SW 1271 (cell line): ENCODE data around the gene CNEP1R1.
A peak's percentile ranks its signal among the peaks of the same experiment; 100 is the strongest.
"Not testable (repeated sequence)": the region's sequence is repeated elsewhere in the genome, so short reads cannot be mapped to it uniquely, and the experiment has no call there.

Source experiments
- DNase-seq, 2 experiments: peaks; one replicate each; lab custom pipeline; 2025; lab: John Stamatoyannopoulos, UW

The CNEP1R1 gene

GRCh38 chr16:50024684-50025536 lies at the start of gene CNEP1R1:
TSS of gene CNEP1R1 (plus strand) at chr16:50025225. CDS start at chr16:50025316, 91 bp downstream.
- DNase-seq, result peak; percentile 59 to 90

DNA sequence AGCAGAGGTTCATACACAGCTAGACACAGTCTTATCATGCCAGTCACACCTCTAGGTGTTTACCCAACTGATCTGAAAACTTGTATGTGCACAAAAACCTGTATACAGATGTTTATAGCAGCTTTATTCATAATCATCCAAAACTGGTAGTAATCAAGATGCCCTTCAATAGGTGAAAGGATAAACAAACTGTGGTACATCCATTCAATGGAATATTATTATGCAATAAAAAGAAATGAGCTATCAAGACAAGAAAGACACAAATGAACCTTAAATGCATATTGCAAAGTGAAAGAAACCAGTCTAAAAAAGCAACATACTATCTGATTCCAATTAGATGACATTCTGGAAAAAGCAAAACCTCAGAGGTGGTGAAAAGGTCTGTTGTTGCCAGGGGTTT lies 47.6 kb upstream of the CNEP1R1 start:
- DNase-seq, result no peak

- no peak for DNase-seq
Measured at GRCh38 chr16:49978569-49979326, 46.3 kb upstream of the CNEP1R1 start.

GRCh38 chr16:49980166-49980565 lies 44.9 kb upstream of the CNEP1R1 start:
- no peak for DNase-seq

- DNase-seq, result no peak
Measured at GRCh38 chr16:49986351-49987124, 38.5 kb upstream of the CNEP1R1 start.

- DNase-seq, result no peak
Measured at GRCh38 chr16:49987381-49987780, 37.6 kb upstream of the CNEP1R1 start.

- no peak for DNase-seq
Measured at GRCh38 chr16:49992825-49993224, 32.2 kb upstream of the CNEP1R1 start.

DNA sequence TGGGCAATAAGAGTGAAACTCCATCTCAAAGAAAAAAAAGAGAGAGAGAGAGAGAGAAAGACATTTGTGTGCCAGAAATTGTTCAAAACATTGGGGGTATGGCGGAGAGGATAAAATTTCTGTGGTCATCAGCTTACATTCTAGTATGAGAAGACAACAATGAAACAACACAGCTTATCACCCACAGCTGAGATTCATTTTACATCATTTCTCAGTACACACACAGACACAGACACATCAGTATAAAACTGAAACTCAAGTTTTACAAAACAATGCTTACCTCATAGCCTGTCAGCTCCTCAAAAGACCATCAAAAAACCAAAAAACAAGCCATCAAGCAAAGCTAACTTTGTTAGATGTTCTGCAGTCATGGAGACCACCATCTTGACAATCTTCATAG lies 31.4 kb upstream of the CNEP1R1 start:
- no peak for DNase-seq

GRCh38 chr16:49994006-49994405 lies 31.0 kb upstream of the CNEP1R1 start:
- DNase-seq, result no peak

DNA sequence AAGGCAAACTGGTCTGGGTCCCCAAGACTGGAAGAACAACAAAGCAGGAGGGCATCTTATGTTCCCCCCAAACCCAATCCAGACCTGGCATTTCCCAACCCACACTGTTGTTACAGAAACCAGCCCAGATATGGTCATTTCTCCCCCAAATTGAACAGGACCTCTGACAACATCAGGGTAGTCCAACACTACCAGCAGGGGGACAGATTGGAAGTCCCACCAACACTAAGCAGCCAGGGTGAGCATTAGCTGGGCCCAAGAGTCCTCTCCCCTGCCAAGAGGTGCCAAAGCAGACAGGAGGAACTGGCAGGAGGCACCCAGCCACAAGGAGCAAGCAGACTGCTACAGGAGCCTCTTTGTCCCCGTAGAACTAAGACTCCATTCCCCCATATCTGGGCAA lies 29.3 kb upstream of the CNEP1R1 start:
- DNase-seq, result no peak

DNA sequence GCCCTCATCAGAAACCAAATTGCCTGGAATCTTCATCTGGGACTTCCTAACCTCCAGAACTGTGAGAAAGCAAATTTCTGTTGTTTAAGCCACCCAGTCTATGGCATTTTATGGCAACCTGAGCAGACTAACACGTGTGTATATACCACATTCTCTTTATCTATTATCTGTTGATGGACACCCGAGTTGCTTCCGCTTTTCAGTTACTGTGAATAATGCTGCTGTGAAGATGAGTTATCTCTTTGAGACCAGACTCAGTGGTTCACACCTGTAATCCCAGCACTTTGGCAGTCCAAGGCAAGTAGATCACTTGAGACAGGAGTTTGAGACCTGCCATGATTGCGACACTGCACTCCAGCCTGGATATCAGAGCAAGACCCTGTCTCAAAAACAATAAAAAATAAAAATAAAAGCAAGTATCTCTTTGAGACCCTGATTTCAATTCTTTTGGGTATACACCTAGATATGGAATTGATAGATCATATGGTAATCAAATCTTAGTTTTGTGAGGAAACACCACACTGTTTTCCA lies 27.2 kb upstream of the CNEP1R1 start:
- DNase-seq, result no peak

DNA sequence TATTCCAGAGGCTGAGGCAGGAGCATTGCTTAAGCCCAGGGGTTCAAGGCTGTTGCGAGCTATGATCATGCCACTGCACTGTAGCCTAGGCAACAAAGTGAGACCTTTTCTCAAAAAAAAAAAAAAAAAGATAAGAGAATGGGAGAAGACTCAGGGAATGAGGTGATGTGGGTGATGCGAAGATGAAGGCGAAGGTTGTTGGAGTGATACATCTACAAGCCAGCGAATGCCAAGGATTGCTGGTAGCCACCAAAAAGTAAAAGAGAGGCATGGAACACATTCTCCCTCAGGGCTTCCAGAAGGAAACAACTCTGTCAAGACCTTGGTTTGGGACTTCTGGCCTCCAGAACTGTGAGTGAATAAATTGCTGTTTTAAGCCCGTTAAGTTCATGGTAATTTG lies 26.0 kb upstream of the CNEP1R1 start:
- DNase-seq, result no peak

GRCh38 chr16:50001144-50001543 lies 23.9 kb upstream of the CNEP1R1 start:
- no peak for DNase-seq

DNA sequence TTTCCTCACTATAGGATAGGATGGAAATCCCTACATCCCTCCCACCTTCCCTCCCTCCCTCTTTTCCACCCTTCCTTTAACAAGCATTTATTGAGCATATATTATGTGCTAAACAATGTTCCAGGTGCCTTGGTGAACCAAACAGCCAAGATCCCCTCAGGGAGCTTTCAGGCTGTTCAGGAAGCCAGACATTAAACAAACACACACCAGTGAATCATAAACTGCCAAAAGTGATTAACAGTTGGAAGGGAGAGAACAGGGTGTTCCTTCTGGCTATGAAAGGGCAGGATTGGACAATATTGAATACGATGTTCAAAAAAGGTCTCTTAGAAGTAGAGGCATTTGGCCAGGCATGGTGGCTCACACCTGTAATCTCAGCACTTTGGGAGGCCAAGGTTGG lies 22.8 kb upstream of the CNEP1R1 start:
- no peak for DNase-seq

DNA sequence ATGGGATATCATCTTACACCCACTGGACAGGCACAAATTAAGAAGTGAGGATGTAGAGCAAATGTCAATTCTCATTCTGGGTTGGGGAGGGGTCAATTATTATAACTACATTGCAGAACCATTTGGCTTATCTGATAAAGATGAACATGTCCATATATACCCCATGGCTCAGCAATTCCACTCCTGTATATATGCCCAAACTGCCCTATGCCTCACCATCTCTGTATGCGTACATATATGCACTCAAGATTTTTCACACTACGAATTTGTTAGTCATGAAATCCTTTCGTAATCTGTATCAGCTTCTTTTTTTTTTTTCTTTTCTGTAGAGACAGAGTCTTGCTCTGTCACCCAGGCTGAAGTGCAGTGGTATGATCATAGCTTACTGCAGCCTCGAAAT lies 20.8 kb upstream of the CNEP1R1 start:
- DNase-seq, result no peak

GRCh38 chr16:50006964-50007363 lies 18.1 kb upstream of the CNEP1R1 start:
- DNase-seq, result no peak

DNA sequence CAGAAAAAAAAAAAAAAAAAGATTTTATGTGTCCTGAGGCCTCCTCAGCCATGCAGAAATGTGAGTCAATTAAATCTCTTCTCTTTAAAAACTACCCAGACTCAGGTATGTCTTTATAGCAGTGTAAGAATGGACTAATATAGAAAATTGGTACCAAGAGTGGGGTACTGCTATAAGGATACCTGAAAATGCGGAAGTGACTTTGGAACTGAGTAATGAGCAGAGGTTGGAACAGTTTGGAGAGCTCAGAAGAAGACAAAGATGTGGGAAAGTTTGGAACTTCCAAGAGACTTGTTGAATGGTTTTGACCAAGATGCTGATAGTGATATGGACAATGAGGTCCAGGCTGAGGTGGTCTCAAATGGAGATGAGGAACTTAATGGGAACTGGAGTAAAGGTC lies 17.3 kb upstream of the CNEP1R1 start:
- DNase-seq, result no peak

DNA sequence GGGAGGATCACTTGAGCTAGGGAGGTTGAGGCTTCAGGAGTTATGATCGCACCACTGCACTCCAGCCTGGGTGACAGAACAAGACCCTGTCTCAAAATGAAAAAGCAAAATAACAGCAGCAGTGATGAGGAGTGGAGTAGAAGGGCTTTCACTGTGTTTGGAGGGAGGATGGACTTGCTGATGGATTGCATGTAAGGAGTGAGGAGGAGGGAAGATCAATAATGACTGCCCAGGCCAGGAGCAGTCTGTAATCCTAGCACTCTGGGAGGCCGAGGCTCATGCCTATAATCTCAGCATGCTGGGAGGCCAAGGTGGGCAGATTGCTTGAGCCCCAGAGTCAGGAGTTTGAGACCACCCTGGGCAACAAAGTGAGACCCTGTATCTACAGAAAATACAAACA lies 14.8 kb upstream of the CNEP1R1 start:
- no peak for DNase-seq

DNA sequence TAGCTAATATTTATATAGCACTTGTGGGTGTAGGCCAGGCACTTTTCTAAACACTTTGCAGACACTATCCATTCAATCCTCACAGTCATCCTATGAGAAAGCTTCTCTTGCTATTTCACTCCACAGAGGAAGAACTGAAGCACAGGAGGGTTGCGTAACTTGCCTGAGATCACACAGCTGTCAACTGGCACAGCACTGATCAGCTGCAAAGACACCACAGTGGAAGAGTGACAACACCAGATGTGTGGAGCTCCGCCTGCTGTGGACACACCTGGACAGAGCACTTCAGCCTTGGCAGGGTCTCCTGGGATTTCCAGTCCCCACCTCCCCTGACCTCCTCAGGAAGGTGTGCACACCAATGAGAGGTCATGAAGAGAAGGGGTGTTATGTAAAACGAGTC lies 13.3 kb upstream of the CNEP1R1 start:
- no peak for DNase-seq

DNA sequence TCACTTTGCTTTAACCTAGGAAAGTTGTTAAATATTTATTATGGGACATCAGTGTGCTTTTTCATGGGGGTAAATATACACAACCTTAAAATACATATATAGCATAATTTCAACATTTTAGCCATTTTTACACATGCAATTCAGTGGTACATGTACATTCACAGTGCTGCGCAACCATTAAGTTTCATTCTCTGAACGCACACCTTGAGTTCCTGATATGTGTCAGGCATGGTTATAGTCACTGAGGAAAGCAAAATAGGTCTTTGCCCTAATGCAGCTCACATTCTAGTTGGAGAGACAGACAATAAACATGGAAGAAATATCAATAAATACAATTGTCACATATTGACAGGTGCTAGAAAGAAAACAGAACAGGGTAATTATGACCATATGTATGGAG lies 12.8 kb upstream of the CNEP1R1 start:
- no peak for DNase-seq

DNA sequence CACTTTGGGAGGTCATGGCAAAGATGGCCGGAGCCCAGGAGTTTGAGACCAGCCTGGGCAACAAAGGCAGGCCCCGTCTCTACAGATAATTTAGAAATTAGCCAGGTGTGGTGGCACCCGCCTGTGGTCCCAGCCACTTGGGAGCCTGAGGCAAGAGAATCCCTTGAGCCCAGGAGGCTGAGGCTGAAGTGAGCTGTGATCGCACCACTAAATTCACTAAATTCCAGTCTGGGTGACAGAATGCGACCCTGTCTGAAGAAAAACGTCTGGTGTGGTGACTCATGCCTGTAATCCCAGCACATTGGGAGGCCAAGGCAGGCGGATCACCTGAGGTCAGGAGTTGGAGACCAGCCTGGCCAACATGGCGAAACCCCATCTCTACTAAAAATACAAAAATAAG lies 10.8 kb upstream of the CNEP1R1 start:
- DNase-seq, result not testable (repeated sequence)

- no peak for DNase-seq
Measured at GRCh38 chr16:50015631-50016030, 9.4 kb upstream of the CNEP1R1 start.
